Measurements from ENCODE around the gene ATF2.

Gene ATF2

GRCh38 chr2:175167792-175168563 lies at the start of gene ATF2:
Gene ATF2 (minus strand): TSS chr2:175168203. CDS start chr2:175136443, 31,760 bp downstream.
- peak; percentile 99 to 100 (median 99) for DNase-seq

- DNase-seq: no peak
Measured at GRCh38 chr2:175207741-175208438, 39.9 kb upstream of the ATF2 start.

DNA sequence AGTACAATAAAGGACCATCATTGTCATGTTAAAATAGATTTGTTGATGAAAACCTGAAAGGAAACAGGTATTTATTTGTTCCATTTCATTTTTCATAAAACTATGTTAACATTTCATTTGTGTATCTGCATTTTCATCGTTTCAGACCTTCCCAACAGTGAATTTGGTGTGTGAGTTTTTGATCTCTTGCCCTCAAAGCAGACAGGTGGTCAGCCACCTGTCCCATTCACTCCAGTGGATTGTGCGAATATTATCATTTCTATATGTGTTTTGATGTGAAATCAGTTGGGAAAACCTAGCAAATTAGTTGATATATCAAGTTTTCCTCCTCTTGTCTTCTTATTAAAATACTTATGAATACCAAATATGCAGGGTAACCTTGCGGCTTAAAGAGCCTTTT lies 38.9 kb upstream of the ATF2 start:
- DNase-seq: no peak

GRCh38 chr2:175205523-175205922 lies 37.5 kb upstream of the ATF2 start:
- DNase-seq: no peak

GRCh38 chr2:175203621-175204496 lies 35.9 kb upstream of the ATF2 start:
- peak; percentile 53 to 63 (median 58) for DNase-seq

- DNase-seq: no peak
Measured at GRCh38 chr2:175195012-175195411, 27.0 kb upstream of the ATF2 start.

- peak in 1 of 3 donors; percentile 8 for DNase-seq
Measured at GRCh38 chr2:175188761-175189160, 20.8 kb upstream of the ATF2 start.

DNA sequence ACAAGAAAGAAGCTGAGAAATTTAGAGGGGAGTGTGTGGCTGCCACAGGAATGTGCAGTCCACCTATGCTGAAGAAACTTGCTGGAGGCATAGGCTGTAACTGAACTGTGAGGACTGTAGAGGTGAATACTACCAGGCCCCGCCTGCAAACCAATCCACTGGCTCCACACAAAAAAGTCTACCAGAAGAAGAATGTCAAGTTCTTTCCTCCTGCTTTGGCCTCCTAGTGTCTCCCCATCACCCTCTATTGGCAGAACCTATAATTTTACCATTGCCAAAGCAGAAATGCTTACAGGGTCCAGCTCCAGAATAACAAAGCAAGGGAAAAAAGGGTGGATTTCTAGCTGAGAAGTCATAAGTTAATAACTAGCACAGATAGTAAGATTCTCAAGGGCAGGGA lies 19.4 kb upstream of the ATF2 start:
- DNase-seq: no peak

GRCh38 chr2:175183674-175184073 lies 15.7 kb upstream of the ATF2 start:
- no peak for DNase-seq

- DNase-seq: no peak
Measured at GRCh38 chr2:175181877-175182308, 13.9 kb upstream of the ATF2 start.

DNA sequence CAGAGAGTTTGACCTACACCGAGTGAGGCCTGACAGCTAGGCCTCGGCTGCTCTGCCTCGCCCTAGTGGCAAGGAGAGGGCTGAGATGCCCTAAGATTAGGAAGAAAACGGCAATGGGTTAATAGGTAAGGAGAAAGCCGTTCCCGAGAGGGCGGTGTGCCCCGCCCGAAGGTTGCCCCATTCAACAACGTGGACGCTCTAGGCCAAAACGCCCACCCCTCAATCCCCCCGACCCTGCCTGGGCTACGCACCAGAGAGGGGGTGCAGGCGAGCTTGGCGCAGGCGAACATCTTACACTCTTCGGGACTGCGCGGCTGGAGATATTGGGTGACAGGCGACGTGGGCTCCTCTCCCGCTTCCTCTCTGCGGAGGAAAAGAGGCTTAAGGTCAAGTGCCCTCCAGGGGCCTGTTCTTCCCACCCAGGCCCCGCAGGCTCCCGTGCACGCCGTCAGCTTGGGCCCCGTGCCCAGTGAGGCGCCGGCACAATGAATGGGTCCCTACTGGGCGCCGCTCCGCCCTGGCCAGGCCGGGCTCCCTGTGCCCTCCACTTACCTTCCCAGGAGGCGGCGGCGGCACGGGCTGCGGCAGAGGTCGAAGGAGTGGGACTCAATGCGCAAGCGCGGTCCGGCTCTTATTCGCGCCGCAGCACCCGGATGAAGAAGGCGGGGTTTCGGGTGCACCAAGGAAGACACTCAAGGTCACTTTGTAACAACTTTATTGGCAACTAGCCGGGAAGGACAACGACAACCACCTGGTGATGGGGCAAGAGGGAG lies 13.3 kb upstream of the ATF2 start, which contains the start of gene ATP5MC3:
TSS of gene ATP5MC3 (minus strand) at position 607 of the 773 bp plus-strand sequence. CDS start at position 290, 317 bp downstream.
- DNase-seq: peak; percentile 96 to 98 (median 97)

DNA sequence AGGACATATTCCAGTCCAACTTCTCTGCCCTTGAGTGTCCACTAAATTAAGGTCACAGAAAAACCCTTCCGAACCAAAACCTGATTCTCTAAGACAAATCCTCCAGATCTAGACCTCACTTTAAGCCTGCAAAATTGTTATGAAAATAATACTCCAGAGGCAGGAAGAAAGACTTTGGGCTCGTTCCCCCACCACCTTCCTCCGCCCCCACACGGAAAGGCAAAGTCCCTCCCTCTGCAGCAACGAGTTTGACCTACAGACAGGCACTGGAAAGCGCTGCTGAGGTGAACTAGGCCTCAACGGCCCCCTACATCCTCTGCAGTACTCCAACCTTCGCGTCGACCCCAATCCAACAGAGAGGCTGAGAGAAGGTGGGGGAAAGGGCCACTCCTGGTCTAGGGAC lies 12.7 kb upstream of the ATF2 start:
- DNase-seq: peak; percentile 55 to 71 (median 60)

- DNase-seq: no peak
Measured at GRCh38 chr2:175176624-175177023, 8.6 kb upstream of the ATF2 start.

DNA sequence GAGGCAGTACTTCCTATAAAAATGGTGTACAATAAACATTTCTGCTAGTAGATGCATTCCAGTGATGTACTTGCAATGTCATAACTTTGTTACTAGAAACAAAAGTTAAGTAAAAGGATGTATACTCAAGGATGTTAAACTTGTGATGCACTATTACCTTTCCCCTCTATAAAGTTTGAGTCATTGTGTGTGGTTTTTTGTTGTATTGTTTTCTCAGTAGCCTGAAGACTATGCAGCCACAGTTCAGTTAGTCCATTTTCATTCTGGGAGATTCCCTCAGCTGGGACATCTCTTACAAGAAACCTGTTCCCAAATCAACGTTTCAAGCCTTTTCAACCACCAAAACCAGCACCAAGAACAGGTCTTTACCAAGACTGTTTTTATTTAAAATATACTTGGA lies 7.9 kb upstream of the ATF2 start:
- no peak for DNase-seq

GRCh38 chr2:175175320-175175719 lies 7.3 kb upstream of the ATF2 start:
- DNase-seq: no peak

GRCh38 chr2:175170659-175171304 lies 2.8 kb upstream of the ATF2 start:
- peak; percentile 31 to 40 (median 35) for DNase-seq

- DNase-seq: peak in 1 of 3 donors; percentile 29
Measured at GRCh38 chr2:175169191-175169590, 1.2 kb upstream of the ATF2 start.

- DNase-seq: no peak
Measured at GRCh38 chr2:175168564-175168945, 552 bp upstream of the ATF2 start.

- DNase-seq: peak; percentile 49 to 78 (median 54)
Measured at GRCh38 chr2:175167076-175167791, 769 bp downstream of the ATF2 start.

- DNase-seq: no peak
Measured at GRCh38 chr2:175166216-175166824, 1.7 kb downstream of the ATF2 start.

DNA sequence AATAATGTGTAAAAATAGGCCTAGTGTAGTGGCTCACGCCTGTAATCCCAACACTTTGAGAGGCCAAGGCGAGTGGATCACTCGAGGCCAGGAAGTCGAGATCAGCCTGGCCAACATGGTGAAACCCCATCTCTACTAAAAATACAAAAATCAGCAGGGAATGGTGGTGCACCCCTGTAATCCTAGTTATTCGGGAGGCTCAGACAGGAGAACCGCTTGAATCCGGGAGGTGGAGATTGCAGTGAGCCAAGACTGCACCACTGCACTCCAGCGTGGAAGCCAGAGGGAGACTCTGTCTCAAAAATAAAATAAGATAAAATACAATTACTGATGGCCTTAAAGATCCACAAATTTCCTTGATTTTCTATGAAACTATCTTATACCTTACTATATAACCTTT lies 3.8 kb downstream of the ATF2 start:
- no peak for DNase-seq

Measured in suppressor macrophage treated with lipopolysaccharide for 1 hour (primary cell).